AG04450 (cell line): Measurements from ENCODE around the gene KIF23. TPM values are rescaled to one million over a fixed set of nuclear protein-coding genes. Genes with fewer than 3 reads are reported as not detected.

Experiments
- CTCF ChIA-PET: fragments of 300-600, 350-600 bp; formaldehyde crosslinking; extraction: SDS; loops from one replicate; lab custom pipeline; 2022; ENCODE audit warnings: antibody characterized with exemption, inconsistent platforms; lab: Charles Lee
- POLR2A ChIA-PET: fragments of 350-600 bp; formaldehyde crosslinking; extraction: SDS; loops from one replicate; lab custom pipeline; 2021; ENCODE audit warnings: antibody characterized with exemption, inconsistent platforms; lab: Yijun Ruan, JAX
- DNase-seq: peaks from one replicate; pipeline ENCODE4 v3.0.0-alpha.2; 2011; ENCODE audit warnings: low read depth, low spot score
- H3K27ac ChIP-seq: one replicate; pipeline ENCODE4 v1.5.1; 2012; ENCODE audit warnings: low read depth, low read length, control low read depth
- H3K27me3 ChIP-seq: one replicate; pipeline ENCODE4 v1.6.0; 2012; ENCODE audit warnings: low read length; ENCODE audit not compliant: control insufficient read depth, insufficient read depth
- H3K4me3 ChIP-seq: 2 replicates; pipeline ENCODE4 v1.5.1; 2011; ENCODE audit warnings: mild to moderate bottlenecking, low read depth, low read length, control low read depth
- H3K9me3 ChIP-seq: 2 replicates; pipeline ENCODE4 v1.5.1; 2012; ENCODE audit warnings: low read length; ENCODE audit not compliant: control insufficient read depth, insufficient read depth
- CTCF ChIP-seq: IDR thresholded peaks from 2 replicates; pipeline ENCODE4 v1.5.1; 2011; ENCODE audit warnings: low read depth, low read length, control low read depth, inconsistent platforms
- polyA plus RNA-seq: library from polyadenylated mRNA; depleted of rRNA; stranded (reverse); fragments of >200 nt; gene quantifications from 2 replicates; pipeline ENCODE4 v1.2.3, GENCODE V29; 2011

KIF23 gene
- polyA plus RNA-seq, 1 experiment: 20.0 TPM

- Histone ChIP-seq H3K27me3 (no peaks in the 10 kb centered on the region), H3K27ac (no peak overlapping the region), H3K4me3 (no peak overlapping the region), H3K9me3 (no peaks in the 10 kb centered on the region)
- ChIA-PET CTCF (interaction anchor here (2.1 kb wide), 1 partner anchor 8 kb away, joined by 11 read pairs; no protein-coding TSS in a partner anchor), POLR2A (interaction anchor here (1.1 to 1.6 kb wide), 3 partner anchors 11 to 49 kb away, joined by 3 to 16 read pairs (median 6); partner anchors contain the start of gene KIF23)
- no peak for DNase-seq
- no peak for TF ChIP-seq CTCF
Measured at GRCh38 chr15:69402816-69403215, 11.3 kb upstream of the KIF23 start.

GRCh38 chr15:69403594-69403993 lies 10.6 kb upstream of the KIF23 start:
- ChIA-PET CTCF (interaction anchor here (2.1 kb wide), 1 partner anchor 9 kb away, joined by 11 read pairs; no protein-coding TSS in a partner anchor), POLR2A (interaction anchor here (0.6 to 1.6 kb wide), 10 partner anchors 11 to 248 kb away, joined by 3 to 16 read pairs (median 3); partner anchors contain the start of genes GLCE, KIF23 and RPLP1)
- no peak for TF ChIP-seq CTCF
- Histone ChIP-seq H3K27ac (no peak overlapping the region), H3K9me3 (no peaks in the 10 kb centered on the region), H3K27me3 (no peaks in the 10 kb centered on the region), H3K4me3 (no peak overlapping the region)
- peak; percentile 72 for DNase-seq

GRCh38 chr15:69405110-69405509 lies 9.0 kb upstream of the KIF23 start:
- no peaks in the 10 kb centered on the region for H3K9me3 ChIP-seq
- no peak for TF ChIP-seq CTCF
- no peak overlapping the region for H3K4me3 ChIP-seq
- no peaks in the 10 kb centered on the region for H3K27me3 ChIP-seq
- ChIA-PET CTCF (interaction anchor here (1.3 kb wide), 1 partner anchor 11 kb away, joined by 5 read pairs; no protein-coding TSS in a partner anchor), POLR2A (no interaction called here)
- DNase-seq: no peak
- no peak overlapping the region for H3K27ac ChIP-seq

GRCh38 chr15:69407719-69408400 lies 6.3 kb upstream of the KIF23 start:
- ChIA-PET CTCF (no interaction called here), POLR2A (interaction anchor here (0.6 kb wide), 1 partner anchor 50 kb away, joined by 3 read pairs; no protein-coding TSS in a partner anchor)
- Histone ChIP-seq H3K4me3 (no peak overlapping the region), H3K27ac (no peak overlapping the region), H3K27me3 (no peaks in the 10 kb centered on the region), H3K9me3 (no peaks in the 10 kb centered on the region)
- no peak for DNase-seq
- no peak for TF ChIP-seq CTCF

- H3K4me3 ChIP-seq: no peak overlapping the region
- DNase-seq: no peak
- POLR2A ChIA-PET: no interaction called here
- TF ChIP-seq CTCF: no peak
- CTCF ChIA-PET: interaction anchor here (0.6 kb wide), 1 partner anchor 209 kb away, joined by 3 read pairs; no protein-coding TSS in a partner anchor
- no peak overlapping the region for H3K27ac ChIP-seq
- no peaks in the 10 kb centered on the region for H3K27me3 ChIP-seq
- no peaks in the 10 kb centered on the region for H3K9me3 ChIP-seq
Measured at GRCh38 chr15:69408841-69409240, 5.3 kb upstream of the KIF23 start.
